Measurements from ENCODE around the gene ENO2. TPM values are rescaled to one million over a fixed set of nuclear protein-coding genes. Genes with fewer than 3 reads are reported as not detected.
A peak's percentile ranks its signal among the peaks of the same experiment; 100 is the strongest.

Gene ENO2
- total RNA-seq, 2 experiments from 2014 or later: 133 to 141 TPM

DNA sequence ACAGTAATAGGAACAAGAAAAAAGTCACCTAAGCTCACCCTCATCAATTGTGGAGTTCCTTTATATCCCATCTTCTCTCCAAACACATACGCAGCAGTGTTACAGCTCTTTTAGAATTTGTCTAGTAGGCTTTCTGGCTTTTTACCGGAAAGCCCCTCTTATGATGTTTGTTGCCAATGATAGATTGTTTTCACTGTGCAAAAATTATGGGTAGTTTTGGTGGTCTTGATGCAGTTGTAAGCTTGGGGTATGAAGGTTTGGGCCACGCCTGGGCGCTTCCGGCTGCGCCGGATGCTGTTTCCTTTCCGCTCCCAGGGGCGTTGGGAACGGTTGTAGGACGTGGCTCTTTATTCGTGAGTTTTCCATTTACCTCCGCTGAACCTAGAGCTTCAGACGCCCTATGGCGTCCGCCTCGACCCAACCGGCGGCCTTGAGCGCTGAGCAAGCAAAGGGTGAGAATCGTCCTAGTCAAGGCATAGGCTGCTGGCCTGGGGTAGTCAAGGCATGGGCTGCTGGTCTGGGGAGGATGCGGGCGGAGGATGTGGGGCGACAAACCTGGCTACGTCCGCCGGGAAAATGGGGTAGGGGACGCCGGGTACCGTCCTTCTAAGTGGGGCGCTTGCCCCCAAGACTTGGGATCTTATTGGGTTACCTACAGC, 29.5 kb downstream of the ENO2 start, which contains the start of the genes C12orf57 and RNU7-1:
Gene C12orf57 (plus strand): TSS at position 301 of the 659 bp plus-strand sequence. CDS start 100 bp downstream, at position 401.
Gene RNU7-1 (plus strand): TSS at position 95 of the 659 bp plus-strand sequence.
- H3K27ac Mint-ChIP-seq: peak within 1 kb of the TSS; percentile 97
- peaks cover 72% of the 10 kb centered on the region for H3K4me1 Mint-ChIP-seq (ENCODE audit: low read depth)
- ATAC-seq: peak; percentile 76
- H3K36me3 Mint-ChIP-seq (ENCODE audit: low read depth): peaks cover 17% of the 10 kb centered on the region
- peak; percentile 89 for DNase-seq
- H3K9me3 Mint-ChIP-seq (ENCODE audit: insufficient read depth): no peaks in the 10 kb centered on the region
- H3K27me3 Mint-ChIP-seq (ENCODE audit: low read depth): peaks cover 2% of the 10 kb centered on the region
- POLR2A ChIA-PET: interaction anchor here (0.6 to 20.8 kb wide), 64 partner anchors 10 to 1123 kb away, joined by 3 to 1099 read pairs (median 5); partner anchors contain the start of genes ATN1, C1RL, C3AR1 and CDCA3
- CTCF ChIA-PET: interaction anchor here (0.7 to 18.6 kb wide), 30 partner anchors 9 to 245 kb away, joined by 3 to 742 read pairs (median 5); partner anchors contain the start of genes C1R, C1RL, CDCA3 and ENO2
- peak within 1 kb of the TSS; percentile 88 for H3K4me3 Mint-ChIP-seq

- ATAC-seq (peak; percentile 52), DNase-seq (peak; percentile 93)
- H3K9me3 Mint-ChIP-seq (ENCODE audit: insufficient read depth): no peaks in the 10 kb centered on the region
- peaks cover 2% of the 10 kb centered on the region for H3K27me3 Mint-ChIP-seq (ENCODE audit: low read depth)
- H3K27ac Mint-ChIP-seq: peak overlapping the region; percentile 97
- H3K36me3 Mint-ChIP-seq (ENCODE audit: low read depth): peaks cover 16% of the 10 kb centered on the region
- ChIA-PET CTCF (interaction anchor here (0.6 to 18.6 kb wide), 30 partner anchors 8 to 201 kb away, joined by 3 to 742 read pairs (median 5); partner anchors contain the start of genes C1R, C1RL, CDCA3 and LPCAT3), POLR2A (interaction anchor here (0.5 to 20.8 kb wide), 51 partner anchors 10 to 1122 kb away, joined by 3 to 1099 read pairs (median 6); partner anchors contain the start of genes ATN1, C1RL, C3AR1 and CDCA3)
- H3K4me1 Mint-ChIP-seq (ENCODE audit: low read depth): peaks cover 75% of the 10 kb centered on the region
- peak overlapping the region; percentile 88 for H3K4me3 Mint-ChIP-seq
Measured at GRCh38 chr12:6944381-6945186, 30.2 kb downstream of the ENO2 start.

DNA sequence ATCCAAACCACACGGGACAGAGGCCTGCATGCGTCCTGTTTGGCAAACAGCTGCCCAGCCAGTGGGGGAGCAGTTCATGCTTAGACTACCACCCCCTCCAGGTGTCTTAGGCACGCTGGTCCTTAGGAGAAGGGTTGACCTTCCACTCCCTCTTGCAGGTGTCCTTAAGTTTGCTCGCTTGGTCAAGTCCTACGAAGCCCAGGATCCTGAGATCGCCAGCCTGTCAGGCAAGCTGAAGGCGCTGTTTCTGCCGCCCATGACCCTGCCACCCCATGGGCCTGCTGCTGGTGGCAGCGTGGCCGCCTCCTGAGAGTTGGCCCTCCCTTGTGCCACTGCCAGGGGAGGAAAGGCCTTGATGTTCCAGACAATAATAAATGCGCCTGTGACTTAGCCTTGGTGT, 31.2 kb downstream of the ENO2 start:
- DNase-seq (no peak), ATAC-seq (no peak)
- Mint-ChIP-seq H3K9me3 (ENCODE audit: insufficient read depth) (no peaks in the 10 kb centered on the region), H3K4me1 (ENCODE audit: low read depth) (peaks cover 81% of the 10 kb centered on the region), H3K36me3 (ENCODE audit: low read depth) (peaks cover 16% of the 10 kb centered on the region), H3K27ac (peak overlapping the region; percentile 97), H3K27me3 (ENCODE audit: low read depth) (peaks cover 2% of the 10 kb centered on the region), H3K4me3 (peak overlapping the region; percentile 88)
- ChIA-PET POLR2A (interaction anchor here (0.6 to 20.8 kb wide), 11 partner anchors 9 to 79 kb away, joined by 3 to 1099 read pairs (median 3); partner anchors contain the start of genes ATN1, LPCAT3, PTPN6 and SPSB2), CTCF (interaction anchor here (1.2 to 18.6 kb wide), 12 partner anchors 9 to 165 kb away, joined by 3 to 742 read pairs (median 18); partner anchors contain the start of genes C1RL, CDCA3, LPCAT3 and SPSB2)

DNA sequence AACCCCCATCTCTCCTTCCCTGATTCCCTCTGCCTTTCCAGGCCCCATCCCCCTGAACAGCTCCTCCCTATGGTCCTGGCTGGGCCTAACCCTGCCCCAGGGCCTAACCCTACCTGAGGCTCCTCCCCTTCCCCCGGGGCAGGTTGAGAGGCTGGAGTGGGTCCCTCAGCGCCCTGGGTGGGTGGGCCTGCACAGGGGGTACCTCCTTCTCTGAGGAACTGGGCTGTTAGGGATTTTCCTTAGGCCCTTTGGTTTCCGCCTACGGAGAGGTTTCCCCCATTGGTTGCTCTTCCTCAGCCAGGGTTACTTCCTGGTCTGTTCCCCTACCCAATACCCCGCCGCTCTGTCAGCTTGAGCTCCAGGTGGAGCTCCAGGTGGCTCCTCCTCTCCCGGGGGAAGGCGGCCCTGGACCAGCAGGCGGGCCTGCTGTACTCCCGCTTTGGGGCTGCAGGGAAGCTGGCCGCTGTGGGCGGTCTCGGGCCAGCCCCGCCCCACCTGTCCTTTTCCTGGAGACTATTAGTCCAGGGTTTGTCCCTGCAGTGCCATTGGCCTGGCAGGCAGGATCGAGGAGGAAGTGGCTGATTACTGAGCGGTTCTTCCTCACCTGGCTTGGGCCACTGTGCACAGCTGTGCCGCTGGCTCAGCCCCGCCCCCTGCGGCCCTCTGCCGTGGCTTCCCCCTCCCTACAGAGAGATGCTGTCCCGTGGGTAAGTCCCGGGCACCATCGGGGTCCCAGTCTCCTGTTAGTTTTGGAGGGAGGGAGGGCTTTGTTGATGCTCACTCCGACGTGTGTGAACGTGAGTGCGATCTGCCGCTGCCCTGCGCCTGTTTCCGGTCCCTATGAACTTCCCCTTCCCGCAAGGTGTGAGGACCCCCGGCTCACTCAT, 31.9 kb downstream of the ENO2 start:
- H3K4me3 Mint-ChIP-seq: peak overlapping the region; percentile 88
- H3K9me3 Mint-ChIP-seq (ENCODE audit: insufficient read depth): no peaks in the 10 kb centered on the region
- H3K4me1 Mint-ChIP-seq (ENCODE audit: low read depth): peaks cover 82% of the 10 kb centered on the region
- ChIA-PET CTCF (interaction anchor here (1.4 to 18.6 kb wide), 8 partner anchors 9 to 164 kb away, joined by 4 to 742 read pairs (median 32); partner anchors contain the start of genes C1RL, LPCAT3 and SPSB2), POLR2A (interaction anchor here (0.6 to 20.8 kb wide), 13 partner anchors 8 to 79 kb away, joined by 3 to 1099 read pairs (median 5); partner anchors contain the start of genes ATN1, LPCAT3, PTPN6 and SPSB2)
- DNase-seq: peak; percentile 73
- H3K36me3 Mint-ChIP-seq (ENCODE audit: low read depth): peaks cover 17% of the 10 kb centered on the region
- peak overlapping the region; percentile 97 for H3K27ac Mint-ChIP-seq
- H3K27me3 Mint-ChIP-seq (ENCODE audit: low read depth): peaks cover 2% of the 10 kb centered on the region
- peak; percentile 17 for ATAC-seq

DNA sequence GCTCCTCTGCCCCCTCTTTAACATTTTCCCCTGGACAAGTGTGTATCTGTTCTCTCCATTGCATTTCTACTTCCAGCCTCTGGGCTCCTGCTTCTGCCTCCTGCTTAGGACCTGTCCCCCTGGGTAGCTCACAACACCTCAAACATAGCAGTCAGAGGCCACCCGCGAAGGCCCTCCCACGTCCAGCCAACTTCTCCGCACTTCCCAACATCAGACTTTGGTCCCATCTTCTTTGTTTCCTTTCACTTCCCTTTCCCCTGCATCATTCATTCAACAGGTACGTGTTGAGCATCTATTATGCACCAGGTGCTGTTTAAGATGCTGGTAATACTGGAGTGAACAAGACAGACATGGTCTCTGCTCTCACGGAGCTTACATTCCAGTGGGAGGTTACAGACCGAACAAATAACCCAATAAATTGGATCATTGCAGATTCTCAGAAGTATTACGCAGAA, 32.6 kb downstream of the ENO2 start:
- H3K27me3 Mint-ChIP-seq (ENCODE audit: low read depth): peaks cover 2% of the 10 kb centered on the region
- peaks cover 24% of the 10 kb centered on the region for H3K36me3 Mint-ChIP-seq (ENCODE audit: low read depth)
- H3K4me1 Mint-ChIP-seq (ENCODE audit: low read depth): peaks cover 82% of the 10 kb centered on the region
- H3K9me3 Mint-ChIP-seq (ENCODE audit: insufficient read depth): no peaks in the 10 kb centered on the region
- H3K27ac Mint-ChIP-seq: peak overlapping the region; percentile 97
- peak overlapping the region; percentile 88 for H3K4me3 Mint-ChIP-seq
- ChIA-PET CTCF (interaction anchor here (1.4 to 18.6 kb wide), 7 partner anchors 10 to 163 kb away, joined by 4 to 742 read pairs (median 38); partner anchors contain the start of genes C1RL, LPCAT3 and SPSB2), POLR2A (interaction anchor here (0.8 to 20.8 kb wide), 5 partner anchors 9 to 78 kb away, joined by 3 to 1099 read pairs (median 6); partner anchors contain the start of genes LPCAT3 and PTPN6)
- DNase-seq: no peak
- ATAC-seq: no peak

- ChIA-PET POLR2A (interaction anchor here (1.3 to 20.8 kb wide), 3 partner anchors 10 to 79 kb away, joined by 4 to 1099 read pairs (median 7); partner anchors contain the start of gene PTPN6), CTCF (interaction anchor here (1.4 to 18.6 kb wide), 5 partner anchors 11 to 163 kb away, joined by 4 to 742 read pairs (median 45); partner anchors contain the start of genes C1RL and LPCAT3)
- Mint-ChIP-seq H3K4me1 (ENCODE audit: low read depth) (peaks cover 76% of the 10 kb centered on the region), H3K27ac (peak overlapping the region; percentile 35), H3K4me3 (no peak overlapping the region), H3K36me3 (ENCODE audit: low read depth) (peaks cover 29% of the 10 kb centered on the region), H3K9me3 (ENCODE audit: insufficient read depth) (no peaks in the 10 kb centered on the region), H3K27me3 (ENCODE audit: low read depth) (peaks cover 2% of the 10 kb centered on the region)
- ATAC-seq (no peak), DNase-seq (no peak)
Measured at GRCh38 chr12:6947615-6948014, 33.2 kb downstream of the ENO2 start.

DNA sequence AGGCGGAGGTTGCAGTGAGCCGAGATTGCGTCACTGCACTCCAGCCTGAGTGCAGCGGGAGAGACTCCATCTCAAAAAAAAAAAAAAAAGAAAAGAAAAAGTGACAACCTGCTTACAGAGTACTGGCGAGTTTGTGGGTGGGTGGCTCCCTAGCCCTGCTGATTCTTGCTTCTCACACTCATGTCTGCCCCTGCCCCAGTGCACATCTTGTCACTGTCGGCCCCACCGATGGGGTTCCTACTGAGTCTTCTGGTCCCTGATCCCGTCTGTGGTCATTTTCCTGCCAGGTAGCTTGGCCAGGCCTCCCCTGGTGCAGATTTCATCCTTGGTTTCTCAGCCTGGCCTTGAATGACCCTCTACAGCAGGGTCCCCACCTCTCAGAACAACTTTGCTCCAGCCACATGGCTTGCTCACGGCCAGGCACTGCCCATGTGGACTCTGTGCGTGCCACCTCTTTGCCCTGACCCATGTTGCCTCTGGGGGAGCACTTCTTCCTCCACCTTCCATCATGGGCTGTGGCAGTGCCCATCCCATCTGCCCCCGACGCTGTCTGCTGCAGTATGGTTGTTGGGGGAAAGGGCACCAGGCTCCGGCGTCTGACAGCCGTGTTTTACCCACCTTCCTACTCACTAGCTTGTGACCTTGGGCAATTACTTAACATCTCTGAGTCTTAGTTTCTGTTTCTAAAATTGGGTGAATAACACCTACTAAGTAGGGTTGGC, 34.7 kb downstream of the ENO2 start:
- H3K27me3 Mint-ChIP-seq (ENCODE audit: low read depth): no peaks in the 10 kb centered on the region
- no peak for ATAC-seq
- peaks cover 38% of the 10 kb centered on the region for H3K36me3 Mint-ChIP-seq (ENCODE audit: low read depth)
- no peak for DNase-seq
- no peaks in the 10 kb centered on the region for H3K9me3 Mint-ChIP-seq (ENCODE audit: insufficient read depth)
- CTCF ChIA-PET: interaction anchor here (0.8 to 18.6 kb wide), 6 partner anchors 11 to 164 kb away, joined by 3 to 742 read pairs (median 6); partner anchors contain the start of gene SPSB2
- POLR2A ChIA-PET: interaction anchor here (1.0 to 20.8 kb wide), 3 partner anchors 4 to 22 kb away, joined by 3 to 1099 read pairs (median 1099); partner anchors contain the start of genes C12orf57, PTPN6 and RNU7-1
- H3K4me3 Mint-ChIP-seq: peak overlapping the region; percentile 37
- peaks cover 67% of the 10 kb centered on the region for H3K4me1 Mint-ChIP-seq (ENCODE audit: low read depth)
- peak overlapping the region; percentile 84 for H3K27ac Mint-ChIP-seq

DNA sequence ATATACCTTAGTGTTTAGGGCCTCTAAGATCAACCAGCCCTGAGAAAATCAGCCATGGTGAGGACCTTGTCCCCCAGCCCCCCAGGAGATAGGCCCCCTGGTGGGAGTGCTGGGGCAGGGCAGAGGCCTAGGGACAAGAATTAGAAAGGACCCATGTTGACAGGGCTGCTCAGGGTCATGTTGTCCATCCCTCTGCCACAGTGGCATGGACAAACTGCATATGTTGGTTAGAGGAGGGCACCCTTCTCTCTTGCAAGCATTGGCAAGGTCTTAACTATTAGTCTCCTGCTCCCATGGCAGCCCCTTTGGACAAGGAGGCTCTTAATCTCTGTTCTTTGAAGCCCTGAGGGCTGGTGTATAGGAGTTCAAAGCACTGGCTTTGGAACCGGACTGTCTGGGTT, 36.0 kb downstream of the ENO2 start:
- peak; percentile 63 for DNase-seq
- Mint-ChIP-seq H3K27ac (peak overlapping the region; percentile 98), H3K4me3 (peak overlapping the region; percentile 99), H3K9me3 (ENCODE audit: insufficient read depth) (no peaks in the 10 kb centered on the region), H3K4me1 (ENCODE audit: low read depth) (peaks cover 68% of the 10 kb centered on the region), H3K36me3 (ENCODE audit: low read depth) (peaks cover 49% of the 10 kb centered on the region), H3K27me3 (ENCODE audit: low read depth) (no peaks in the 10 kb centered on the region)
- CTCF ChIA-PET: interaction anchor here (1.6 to 18.6 kb wide), 6 partner anchors 10 to 163 kb away, joined by 4 to 742 read pairs (median 10); partner anchors contain the start of gene LPCAT3
- no peak for ATAC-seq
- POLR2A ChIA-PET: interaction anchor here (0.7 to 20.8 kb wide), 4 partner anchors 5 to 83 kb away, joined by 4 to 1099 read pairs (median 552); partner anchors contain the start of genes C12orf57, PTPN6, RNU7-1 and TPI1

- no peaks in the 10 kb centered on the region for H3K9me3 Mint-ChIP-seq (ENCODE audit: insufficient read depth)
- H3K36me3 Mint-ChIP-seq (ENCODE audit: low read depth): peaks cover 51% of the 10 kb centered on the region
- no peaks in the 10 kb centered on the region for H3K27me3 Mint-ChIP-seq (ENCODE audit: low read depth)
- H3K4me1 Mint-ChIP-seq (ENCODE audit: low read depth): peaks cover 68% of the 10 kb centered on the region
- H3K27ac Mint-ChIP-seq: peak within 1 kb of the TSS; percentile 98
- DNase-seq (peak; percentile 82), ATAC-seq (peak; percentile 9)
- ChIA-PET POLR2A (interaction anchor here (0.6 to 20.8 kb wide), 9 partner anchors 5 to 157 kb away, joined by 3 to 1099 read pairs (median 4); partner anchors contain the start of genes C12orf57, C1RL, CDCA3 and PTPN6), CTCF (interaction anchor here (1.0 to 18.6 kb wide), 8 partner anchors 9 to 238 kb away, joined by 3 to 742 read pairs (median 9); partner anchors contain the start of genes LPCAT3 and PEX5)
- peak within 1 kb of the TSS; percentile 99 for H3K4me3 Mint-ChIP-seq
Measured at GRCh38 chr12:6950811-6951540, 36.6 kb downstream of the ENO2 start, which contains the start of gene PTPN6. Gene PTPN6 (plus strand): TSS chr12:6951356. CDS start chr12:6951513, 157 bp downstream.
